T47D (cell line): ENCODE results near the gene RNF212B.
A peak's percentile ranks its signal among the peaks of the same experiment; 100 is the strongest.
"Not testable (repeated sequence)": the region's sequence is repeated elsewhere in the genome, so short reads cannot be mapped to it uniquely, and the experiment has no call there.

Experiments
- DNase-seq, 2 experiments: peaks; one replicate each; pipeline versions ENCODE4 v3.0.0 to v3.0.0-alpha.2; 2011 to 2012; ENCODE audit warnings: low read depth in 1 of 2, low spot score in 1 of 2
- JUND ChIP-seq: IDR thresholded peaks from 2 replicates; pipeline ENCODE4 v1.6.1; 2012; ENCODE audit warnings: low read depth
- in situ Hi-C: cut with HindIII; loops from 2 replicates; pipeline ENCODE4 v1.10.0; 2016; ENCODE audit warnings: low sequenced_read_pairs, low pct_unique_long_range_greater_than_20kb

RNF212B gene

DNA sequence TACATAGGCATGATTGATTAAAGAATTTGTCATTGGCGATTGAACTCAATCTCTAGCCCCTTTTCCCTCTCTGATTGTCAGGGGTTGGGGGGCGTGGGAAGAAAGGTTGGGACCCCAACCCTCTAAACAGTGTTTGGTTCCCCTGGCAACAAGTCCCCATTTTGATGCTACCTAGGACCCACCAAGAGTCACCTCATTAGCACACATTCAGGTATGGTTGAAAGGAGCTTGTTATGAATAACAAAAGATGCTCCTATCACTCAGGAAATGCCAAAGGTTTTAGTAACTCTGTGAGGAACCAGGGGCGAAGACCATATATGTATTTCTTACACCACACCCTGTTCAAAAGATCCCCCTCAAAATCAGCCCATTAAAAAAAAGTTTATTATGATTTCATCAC, 14.3 kb downstream of the RNF212B start:
- in situ Hi-C loops, result no loop called here
- TF ChIP-seq JUND, result no peak
- no peak for DNase-seq

DNA sequence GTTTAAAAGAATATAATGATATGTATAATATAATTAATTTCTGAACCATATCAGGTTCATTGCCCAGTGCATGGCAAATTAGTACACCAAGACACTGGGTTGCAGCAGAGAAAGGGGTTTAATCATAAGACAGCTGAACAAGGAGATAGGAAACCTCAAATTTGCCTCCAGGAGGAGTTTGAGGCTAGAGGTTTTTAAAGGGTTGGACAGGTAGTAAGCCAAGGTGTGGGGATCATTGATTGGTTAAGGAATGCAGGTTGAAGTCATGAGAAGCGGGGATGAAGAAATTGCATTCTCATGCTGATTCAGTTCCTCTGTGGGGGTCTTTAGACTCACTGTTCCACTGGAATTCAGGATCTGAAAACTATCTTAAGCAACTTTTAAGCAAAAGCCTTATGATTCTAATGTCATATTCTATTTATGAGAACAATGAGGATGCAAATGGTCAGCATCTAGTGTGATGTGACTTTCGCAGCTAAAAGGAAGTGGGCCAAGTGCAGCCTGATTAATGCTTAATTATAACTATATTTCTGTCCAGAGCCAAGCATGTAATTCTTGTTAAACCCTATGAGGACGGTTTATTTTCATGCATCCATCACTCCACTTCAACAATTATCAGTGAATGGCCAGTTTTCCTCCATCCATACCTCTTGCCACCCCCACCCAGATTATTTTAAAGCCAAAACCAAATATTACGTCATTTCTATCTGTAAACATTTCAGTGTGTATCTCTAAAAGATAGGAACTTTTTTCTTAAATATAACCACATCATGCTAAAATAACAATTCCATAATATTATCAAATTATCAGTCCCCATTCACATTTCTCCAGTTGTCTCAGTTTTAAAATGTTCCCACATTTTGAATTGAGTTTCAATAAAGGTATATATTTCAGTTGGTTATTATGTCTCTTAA, 14.9 kb downstream of the RNF212B start:
- TF ChIP-seq JUND, result no peak
- no peak for DNase-seq
- in situ Hi-C loops, result no loop called here

DNA sequence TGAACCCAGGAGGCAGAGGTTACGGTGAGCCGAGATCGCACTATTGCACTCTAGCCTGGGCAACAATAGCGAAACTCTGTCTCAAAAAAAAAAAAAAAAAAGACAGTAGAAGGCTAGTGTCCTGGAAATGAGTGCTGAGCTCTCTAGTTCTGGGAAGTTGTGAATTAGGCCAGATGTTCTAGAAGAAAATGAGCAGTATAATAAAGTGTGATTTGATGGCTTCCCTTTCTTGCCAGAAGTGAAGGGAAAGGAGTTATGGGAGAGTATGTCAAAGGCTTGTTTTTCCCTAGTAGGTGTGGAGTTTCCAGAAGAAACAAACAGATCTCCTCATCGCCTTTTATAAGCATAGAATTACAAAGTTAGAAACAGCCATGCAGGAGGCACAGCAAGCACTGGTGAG, 20.5 kb downstream of the RNF212B start:
- DNase-seq, result no peak
- TF ChIP-seq JUND, result no peak
- in situ Hi-C loops, result no loop called here

DNA sequence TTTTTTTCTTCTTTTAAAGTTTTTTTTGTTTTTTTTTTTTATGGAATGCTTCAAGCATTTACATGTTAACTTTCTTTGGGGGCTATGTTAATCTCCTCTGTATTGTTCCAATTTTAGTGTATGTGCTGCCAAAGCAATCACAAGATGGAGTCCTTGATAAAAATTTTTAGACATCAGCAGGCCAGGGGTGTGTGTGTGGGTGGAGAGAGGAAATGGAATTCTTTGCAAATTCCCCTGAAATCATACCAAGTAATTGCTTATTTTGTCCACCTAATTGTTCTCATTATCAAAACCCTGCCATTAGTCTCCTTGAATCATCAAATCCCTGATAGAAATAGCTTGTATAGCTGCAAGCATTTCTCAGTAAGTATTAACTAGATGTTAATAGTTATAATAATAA, 21.7 kb downstream of the RNF212B start:
- TF ChIP-seq JUND, result no peak
- in situ Hi-C loops, result no loop called here
- DNase-seq, result no peak

DNA sequence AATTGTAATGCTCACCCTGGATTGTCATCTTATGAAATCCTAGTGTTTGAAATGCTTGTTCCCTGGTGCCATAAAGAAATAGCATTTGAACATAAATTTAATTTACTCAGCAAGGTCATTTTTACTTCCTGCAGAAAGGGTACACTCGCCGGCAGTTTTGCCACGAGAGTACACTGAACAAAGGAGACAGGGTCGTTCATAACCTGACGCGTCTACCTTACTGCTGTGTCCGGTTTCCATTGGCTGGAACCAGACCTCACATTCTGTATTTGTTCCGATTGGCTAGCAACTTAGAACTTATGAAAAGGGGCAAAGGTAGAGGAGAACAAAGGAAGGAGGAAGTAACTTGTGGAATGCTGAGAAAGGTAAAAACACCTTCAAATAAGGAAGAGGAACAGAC, 23.1 kb downstream of the RNF212B start:
- in situ Hi-C loops, result not testable (repeated sequence)
- peak in 1 of 2 experiments; percentile 28 for DNase-seq

DNA sequence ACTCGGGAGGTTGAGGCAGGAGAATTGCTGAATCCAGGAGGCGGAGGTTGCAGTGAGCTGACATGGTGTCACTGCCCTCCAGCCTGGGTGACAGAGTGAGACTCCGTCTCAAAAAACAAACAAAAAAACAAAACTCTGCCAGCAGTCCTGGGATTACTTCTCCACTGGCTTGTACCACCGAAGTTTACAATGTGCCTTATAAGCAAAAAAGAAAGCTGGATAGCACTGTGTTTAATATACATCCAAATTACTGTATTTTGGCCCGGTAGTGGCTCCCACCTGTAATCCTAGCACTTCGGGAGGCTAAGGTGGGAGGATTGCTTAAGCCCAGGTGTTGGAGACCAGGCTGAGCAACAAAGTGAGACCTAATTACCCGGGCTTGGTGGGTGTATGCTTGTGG, 31.5 kb downstream of the RNF212B start:
- DNase-seq, result no peak
- in situ Hi-C loops, result no loop called here
- TF ChIP-seq JUND, result no peak

DNA sequence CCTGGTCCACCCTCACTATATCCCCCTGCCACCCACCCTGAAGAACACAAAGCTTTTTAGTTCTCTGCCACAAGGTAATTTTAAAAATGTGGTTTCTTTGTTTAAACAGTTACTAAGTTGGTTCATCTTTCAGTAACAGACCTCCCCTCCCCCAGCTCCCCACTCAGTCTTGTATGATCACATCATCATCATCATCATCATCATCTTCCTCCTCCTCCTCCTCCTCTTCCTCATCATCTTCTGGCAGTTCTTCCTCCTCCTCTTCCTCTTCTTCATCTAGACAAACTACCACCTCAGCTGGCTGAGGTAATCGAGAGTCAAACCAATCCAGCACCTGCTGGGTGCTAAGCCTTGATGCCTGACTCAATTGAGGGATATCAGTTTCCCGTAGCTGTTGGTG, 37.7 kb downstream of the RNF212B start:
- no peak for TF ChIP-seq JUND
- in situ Hi-C loops, result no loop called here
- no peak for DNase-seq

DNA sequence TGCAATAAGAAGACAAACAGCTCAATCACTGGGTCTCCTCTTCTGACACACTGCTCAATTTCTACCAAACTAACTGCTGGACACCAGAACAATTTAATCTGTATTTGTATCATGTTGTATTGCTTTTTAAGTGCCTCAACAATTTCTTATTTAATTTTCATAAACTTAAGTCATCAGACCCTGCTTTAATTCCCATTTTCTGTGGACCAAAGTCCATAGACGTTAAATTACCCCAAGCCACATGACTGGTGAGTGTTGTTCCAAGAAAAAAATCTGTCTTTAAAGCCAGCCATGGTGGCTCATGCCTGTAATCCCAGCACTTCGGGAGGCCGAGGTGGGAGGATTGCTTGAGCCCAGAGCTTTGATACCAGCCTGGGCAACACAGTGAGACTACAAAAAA, 39.5 kb downstream of the RNF212B start:
- in situ Hi-C loops, result no loop called here
- TF ChIP-seq JUND, result no peak
- no peak for DNase-seq

DNA sequence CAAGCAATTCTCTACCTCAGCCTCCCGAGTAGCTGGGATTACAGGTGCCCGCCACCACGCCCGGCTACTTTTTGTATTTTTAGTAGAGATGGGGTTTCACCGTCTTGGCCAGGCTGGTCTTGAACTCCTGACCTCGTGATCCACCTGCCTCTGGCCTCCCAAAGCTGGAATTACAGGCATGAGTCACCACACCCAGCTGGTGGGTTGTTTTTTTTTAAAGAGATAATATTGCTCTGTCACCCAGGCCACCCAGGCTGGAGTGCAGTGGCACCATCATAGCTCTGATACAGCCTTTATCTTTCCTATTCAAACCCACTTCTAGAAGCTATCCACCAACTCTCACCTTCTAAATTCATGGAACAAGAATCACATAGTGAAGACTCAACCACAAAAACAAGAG, 40.2 kb downstream of the RNF212B start:
- in situ Hi-C loops, DNase-seq: not testable (repeated sequence)

DNA sequence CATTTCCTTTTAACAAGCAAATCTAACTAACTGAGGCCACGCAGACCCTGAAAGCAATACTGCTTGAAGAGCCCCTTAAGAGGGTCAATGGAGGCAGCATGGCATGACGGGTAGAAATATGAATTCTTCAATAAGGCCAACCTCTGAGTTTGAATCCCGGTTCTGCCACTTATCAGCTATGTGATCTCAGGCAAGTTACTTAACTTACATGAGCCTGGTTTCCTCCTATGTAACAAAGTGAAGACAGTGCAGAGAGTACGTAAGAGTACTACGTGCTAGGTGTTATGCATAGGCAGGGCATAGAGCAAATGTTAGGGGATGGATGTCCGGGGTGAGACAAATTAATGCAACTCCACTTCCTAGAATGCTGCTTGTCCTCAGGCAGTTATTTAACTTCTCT, 43.5 kb downstream of the RNF212B start:
- TF ChIP-seq JUND, result no peak
- DNase-seq, result no peak
- in situ Hi-C loops, result no loop called here

DNA sequence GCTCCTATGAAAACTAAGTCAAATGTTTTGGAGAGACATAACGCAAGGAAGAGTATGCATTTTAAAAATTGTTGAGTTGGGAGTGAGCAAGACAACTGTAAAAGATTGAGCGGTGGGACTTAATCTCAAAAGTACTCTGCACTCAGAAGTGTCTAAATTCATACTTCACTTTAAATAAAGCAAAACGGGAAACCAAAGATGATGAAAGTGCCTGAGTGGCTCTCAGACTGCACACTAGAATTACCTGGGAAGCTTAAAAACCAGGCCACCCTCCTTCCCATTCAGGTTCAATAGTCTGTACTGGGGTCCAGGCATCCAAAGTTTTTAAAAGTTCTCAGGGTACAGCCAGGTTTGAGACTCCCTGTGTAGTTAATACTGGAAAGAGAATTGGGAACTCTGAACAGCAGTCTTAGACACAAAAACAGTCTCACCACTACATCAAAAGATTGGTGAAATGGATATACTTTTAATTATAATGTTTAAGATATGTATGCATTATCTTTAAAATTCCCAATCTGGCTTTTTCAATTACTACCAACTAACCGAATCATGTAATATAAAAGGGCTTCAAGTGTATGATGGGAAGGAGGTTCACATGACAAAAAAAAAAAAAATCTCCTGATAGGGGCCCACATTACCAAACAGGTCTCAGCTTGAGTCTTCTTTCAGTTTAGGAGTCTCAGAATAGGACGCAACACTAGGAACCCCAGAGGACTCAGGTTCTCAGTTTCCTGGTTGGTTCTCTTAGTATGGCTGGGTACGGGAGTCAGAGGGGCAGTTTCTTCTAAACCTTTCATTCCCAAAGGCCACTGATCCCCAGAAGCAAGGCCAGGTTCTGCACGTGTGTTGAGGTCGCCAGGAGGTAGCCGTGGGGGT, 47.2 kb downstream of the RNF212B start:
- in situ Hi-C loops, result no loop called here
- no peak for DNase-seq
- no peak for TF ChIP-seq JUND

DNA sequence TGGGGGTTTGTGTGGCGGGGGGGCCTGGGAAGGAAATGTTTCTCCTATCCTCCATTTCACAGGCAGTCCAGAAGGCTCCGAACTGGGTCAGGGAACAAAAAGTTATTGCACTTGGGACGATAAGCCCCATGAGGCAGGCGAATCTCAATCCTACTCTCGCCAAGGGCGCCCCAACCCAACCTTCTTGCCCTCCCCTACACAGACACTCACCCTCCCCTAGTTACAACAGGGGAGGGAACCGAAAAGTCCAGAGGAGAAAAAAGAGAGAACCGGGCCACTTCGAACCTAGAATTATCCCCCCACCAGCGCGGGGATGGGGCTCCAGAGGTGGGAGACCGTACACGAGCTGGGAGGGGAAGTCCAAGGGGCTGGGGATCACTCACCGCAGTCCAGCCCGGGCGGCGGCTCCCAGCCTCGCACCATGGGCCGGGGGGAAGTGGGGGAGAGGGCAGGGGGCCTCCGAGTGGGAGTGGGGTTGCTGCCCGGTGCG, 47.8 kb downstream of the RNF212B start:
- no peak for DNase-seq
- TF ChIP-seq JUND, result no peak
- in situ Hi-C loops, result no loop called here
